ENCODE data around the gene PPP1R9A. TPM values are rescaled to one million over a fixed set of nuclear protein-coding genes. Genes with fewer than 3 reads are reported as not detected.

The PPP1R9A gene
- total RNA-seq, 1 donor from 2014 or later, result 1.5 TPM

DNA sequence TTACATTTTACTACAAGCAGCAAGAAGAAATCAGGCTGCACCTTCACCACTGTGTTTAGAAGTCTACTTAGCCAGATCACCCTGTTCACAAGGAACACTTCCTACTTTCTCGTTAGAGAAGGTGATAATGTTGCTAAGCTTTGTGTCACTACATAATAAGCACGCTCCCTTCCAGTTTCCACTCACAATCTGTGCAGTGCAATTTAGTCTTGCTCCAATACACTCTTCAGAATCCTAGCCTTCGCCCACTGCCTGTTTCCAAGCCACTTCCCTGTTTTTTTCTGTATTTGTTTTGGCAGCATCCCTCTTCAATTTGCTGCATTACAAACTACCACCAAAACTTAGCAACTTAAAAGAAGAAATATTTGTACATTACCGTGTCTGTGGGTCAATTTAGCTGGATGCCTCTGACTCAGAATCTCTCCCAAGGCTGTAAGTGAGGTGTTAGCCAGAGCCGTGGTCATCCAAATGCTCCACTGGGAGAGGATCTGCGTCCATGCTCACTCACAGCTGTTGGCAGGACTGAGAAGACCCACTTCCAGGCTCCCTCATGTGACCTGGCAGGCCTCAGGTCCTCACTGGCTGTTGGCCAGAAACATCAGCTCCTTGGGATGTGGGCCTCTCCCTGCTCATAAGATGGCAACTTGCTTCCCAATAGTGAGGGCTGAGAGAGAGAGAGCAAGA lies 306.6 kb downstream of the PPP1R9A start:
- TF ChIP-seq POLR2A (IDR thresholded peaks at IDR 0.05), result no peak
- TF ChIP-seq POLR2AphosphoS5 (IDR thresholded peaks at IDR 0.05; ENCODE audit: insufficient read depth in 1 of 2, low read depth in 1 of 2), result no peak
- H3K27ac ChIP-seq, result no peak overlapping the region
- no peaks in the 10 kb centered on the region for H3K36me3 ChIP-seq
- no peaks in the 10 kb centered on the region for H3K9me3 ChIP-seq
- H3K4me1 ChIP-seq, result no peaks in the 10 kb centered on the region
- intact Hi-C loops (cut with DNase I), result no loop called here
- no peaks in the 10 kb centered on the region for H3K27me3 ChIP-seq
- DNase-seq (ENCODE audit: extremely low spot score in 2 of 2), result no peak
- H3K4me3 ChIP-seq, result no peak overlapping the region

DNA sequence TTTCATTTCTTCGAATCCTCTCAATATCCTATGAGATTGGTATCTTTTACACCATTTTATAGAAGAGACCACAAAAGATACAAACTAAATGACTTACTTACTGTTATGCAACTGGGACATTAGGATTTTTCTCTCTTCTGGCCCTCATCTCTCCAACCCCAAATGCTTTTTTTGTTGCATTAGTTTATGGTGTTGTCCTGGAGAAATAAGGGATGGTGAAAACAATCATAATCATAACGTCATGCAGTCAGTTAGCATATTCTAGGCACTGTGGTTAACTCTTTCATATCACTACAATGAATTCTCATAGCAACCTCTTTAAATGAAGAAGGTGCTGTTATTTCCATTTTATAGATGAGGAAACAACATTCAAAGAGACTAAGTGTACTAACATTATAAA lies 312.3 kb downstream of the PPP1R9A start:
- no peaks in the 10 kb centered on the region for H3K4me1 ChIP-seq
- no peak overlapping the region for H3K4me3 ChIP-seq
- H3K9me3 ChIP-seq, result no peaks in the 10 kb centered on the region
- no peaks in the 10 kb centered on the region for H3K36me3 ChIP-seq
- DNase-seq (ENCODE audit: extremely low spot score in 2 of 2), result no peak
- no peaks in the 10 kb centered on the region for H3K27me3 ChIP-seq
- intact Hi-C loops (cut with DNase I), result no loop called here
- no peak for TF ChIP-seq POLR2AphosphoS5 (IDR thresholded peaks at IDR 0.05; ENCODE audit: insufficient read depth in 1 of 2, low read depth in 1 of 2)
- TF ChIP-seq POLR2A (IDR thresholded peaks at IDR 0.05), result no peak
- TF ChIP-seq, protein P1, sequence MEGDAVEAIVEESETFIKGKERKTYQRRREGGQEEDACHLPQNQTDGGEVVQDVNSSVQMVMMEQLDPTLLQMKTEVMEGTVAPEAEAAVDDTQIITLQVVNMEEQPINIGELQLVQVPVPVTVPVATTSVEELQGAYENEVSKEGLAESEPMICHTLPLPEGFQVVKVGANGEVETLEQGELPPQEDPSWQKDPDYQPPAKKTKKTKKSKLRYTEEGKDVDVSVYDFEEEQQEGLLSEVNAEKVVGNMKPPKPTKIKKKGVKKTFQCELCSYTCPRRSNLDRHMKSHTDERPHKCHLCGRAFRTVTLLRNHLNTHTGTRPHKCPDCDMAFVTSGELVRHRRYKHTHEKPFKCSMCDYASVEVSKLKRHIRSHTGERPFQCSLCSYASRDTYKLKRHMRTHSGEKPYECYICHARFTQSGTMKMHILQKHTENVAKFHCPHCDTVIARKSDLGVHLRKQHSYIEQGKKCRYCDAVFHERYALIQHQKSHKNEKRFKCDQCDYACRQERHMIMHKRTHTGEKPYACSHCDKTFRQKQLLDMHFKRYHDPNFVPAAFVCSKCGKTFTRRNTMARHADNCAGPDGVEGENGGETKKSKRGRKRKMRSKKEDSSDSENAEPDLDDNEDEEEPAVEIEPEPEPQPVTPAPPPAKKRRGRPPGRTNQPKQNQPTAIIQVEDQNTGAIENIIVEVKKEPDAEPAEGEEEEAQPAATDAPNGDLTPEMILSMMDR (IDR thresholded peaks at IDR 0.05), result no peak
- H3K27ac ChIP-seq, result no peak overlapping the region

DNA sequence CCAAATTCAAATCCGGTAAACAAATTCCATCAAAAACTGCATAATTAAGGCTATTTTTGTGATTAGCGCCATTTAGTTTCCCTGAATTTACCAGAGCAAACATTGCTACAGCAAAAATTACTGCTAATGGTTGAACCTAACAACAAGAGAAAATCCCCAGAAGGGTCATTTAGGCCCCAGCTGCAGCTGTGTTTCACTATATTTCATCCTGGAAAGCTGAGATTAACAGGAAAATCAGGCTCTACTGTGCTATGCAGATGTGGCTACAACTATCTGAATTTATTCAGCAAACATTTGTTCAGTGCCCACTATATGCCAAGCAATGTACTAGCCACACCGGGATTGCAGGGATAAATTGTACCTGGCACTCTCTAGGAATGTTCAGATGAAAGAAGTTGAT lies 312.9 kb downstream of the PPP1R9A start:
- no peak for TF ChIP-seq POLR2AphosphoS5 (IDR thresholded peaks at IDR 0.05; ENCODE audit: insufficient read depth in 1 of 2, low read depth in 1 of 2)
- TF ChIP-seq POLR2A (IDR thresholded peaks at IDR 0.05), result no peak
- DNase-seq (ENCODE audit: extremely low spot score in 2 of 2), result no peak
- no peak overlapping the region for H3K27ac ChIP-seq

DNA sequence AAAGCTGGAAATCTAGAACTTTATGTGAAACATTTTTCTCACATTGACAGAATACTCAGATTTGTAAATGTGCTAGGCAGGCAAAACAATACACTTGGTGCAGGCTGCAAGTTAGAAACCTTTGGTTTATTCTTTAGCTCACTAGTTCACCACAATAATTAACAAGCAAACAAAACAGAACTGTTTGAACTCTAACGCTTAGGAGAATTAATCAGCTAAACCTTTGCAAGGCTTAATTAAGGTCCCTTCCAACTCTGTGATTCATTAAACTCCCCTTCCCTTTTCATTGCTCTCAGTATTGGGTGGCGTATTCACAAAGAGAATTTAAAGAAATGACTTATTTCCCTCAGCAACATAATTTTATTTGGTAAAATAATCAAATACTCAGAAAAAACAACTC lies 317.9 kb downstream of the PPP1R9A start:
- H3K4me3 ChIP-seq, result no peak overlapping the region
- H3K9me3 ChIP-seq, result no peaks in the 10 kb centered on the region
- H3K27ac ChIP-seq, result no peak overlapping the region
- no peaks in the 10 kb centered on the region for H3K36me3 ChIP-seq
- intact Hi-C loops (cut with DNase I), result no loop called here
- no peaks in the 10 kb centered on the region for H3K27me3 ChIP-seq
- no peak for DNase-seq (ENCODE audit: extremely low spot score in 2 of 2)
- no peaks in the 10 kb centered on the region for H3K4me1 ChIP-seq
- no peak for TF ChIP-seq POLR2A (IDR thresholded peaks at IDR 0.05)
- TF ChIP-seq, protein P1 (IDR thresholded peaks at IDR 0.05), result no peak
- TF ChIP-seq POLR2AphosphoS5 (IDR thresholded peaks at IDR 0.05; ENCODE audit: insufficient read depth in 1 of 2, low read depth in 1 of 2), result no peak

More for the DNA sequence above, 312.9 kb downstream of the PPP1R9A start:
- Histone ChIP-seq H3K4me3 (no peak overlapping the region), H3K4me1 (no peaks in the 10 kb centered on the region), H3K27me3 (no peaks in the 10 kb centered on the region), H3K9me3 (no peaks in the 10 kb centered on the region), H3K36me3 (no peaks in the 10 kb centered on the region)
- intact Hi-C loops (cut with DNase I), result no loop called here

DNA sequence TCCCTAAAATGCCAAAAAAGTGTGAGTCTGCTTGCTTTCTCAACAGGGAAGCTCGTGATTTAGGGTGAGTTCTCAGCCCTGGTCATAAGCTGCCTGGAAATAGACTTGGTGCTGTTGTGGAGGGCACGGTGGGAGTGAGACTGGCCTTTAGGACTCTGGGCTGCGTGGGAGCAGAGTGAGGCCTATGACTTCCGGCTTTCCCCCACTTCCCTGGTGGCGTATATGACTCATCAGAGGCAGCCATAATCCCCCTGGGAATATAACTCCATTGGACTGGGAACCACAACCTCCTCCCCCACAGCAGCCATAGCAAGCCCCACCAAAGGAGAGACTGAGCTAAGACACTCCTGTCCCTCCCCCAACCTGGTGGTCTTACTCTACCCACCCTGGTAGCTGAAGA lies 321.9 kb downstream of the PPP1R9A start:
- intact Hi-C loops (cut with DNase I), result no loop called here
- H3K9me3 ChIP-seq, result no peaks in the 10 kb centered on the region
- H3K4me3 ChIP-seq, result no peak overlapping the region
- no peaks in the 10 kb centered on the region for H3K27me3 ChIP-seq
- no peaks in the 10 kb centered on the region for H3K36me3 ChIP-seq
- H3K27ac ChIP-seq, result no peak overlapping the region
- no peaks in the 10 kb centered on the region for H3K4me1 ChIP-seq
- no peak for DNase-seq (ENCODE audit: extremely low spot score in 2 of 2)
- TF ChIP-seq POLR2A (IDR thresholded peaks at IDR 0.05) (no peak), POLR2AphosphoS5 (IDR thresholded peaks at IDR 0.05; ENCODE audit: insufficient read depth in 1 of 2, low read depth in 1 of 2) (no peak)
- TF ChIP-seq, protein P1 (IDR thresholded peaks at IDR 0.05), result no peak

DNA sequence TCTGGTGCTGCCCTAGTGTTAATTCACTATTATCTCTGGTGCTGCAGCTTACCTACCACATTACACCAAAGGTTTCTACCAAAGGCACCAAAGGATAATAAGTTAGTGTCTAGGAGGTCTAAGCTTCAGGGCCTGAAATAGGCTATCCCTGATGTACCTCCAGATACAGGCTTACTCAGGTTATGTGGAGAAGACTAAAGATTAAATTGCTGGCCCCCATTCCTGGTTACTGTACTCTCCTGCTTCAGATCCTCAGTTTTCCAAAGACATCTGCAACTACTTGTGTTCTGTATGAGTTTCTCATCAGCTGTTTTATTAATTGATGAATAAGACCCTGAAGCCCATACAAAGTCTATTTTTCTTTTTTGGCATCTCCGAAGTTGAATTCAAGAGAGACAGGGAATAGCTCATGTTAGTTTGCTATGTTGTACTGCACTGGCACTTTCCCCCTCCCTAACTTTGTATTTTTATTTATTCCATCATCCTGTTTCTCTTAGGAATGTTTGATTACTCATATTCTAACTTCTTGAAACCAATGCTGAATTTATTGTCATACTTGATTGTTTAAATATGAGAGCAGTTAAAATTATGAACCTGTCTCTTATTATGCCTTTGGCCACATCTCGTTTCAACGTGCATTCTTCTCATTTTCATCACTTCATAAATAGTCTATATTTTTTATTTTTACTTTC lies 331.0 kb downstream of the PPP1R9A start:
- no peak for DNase-seq (ENCODE audit: extremely low spot score in 2 of 2)
- no peaks in the 10 kb centered on the region for H3K9me3 ChIP-seq
- H3K36me3 ChIP-seq, result no peaks in the 10 kb centered on the region
- no peaks in the 10 kb centered on the region for H3K27me3 ChIP-seq
- TF ChIP-seq, protein P1 (IDR thresholded peaks at IDR 0.05), result no peak
- TF ChIP-seq POLR2A (IDR thresholded peaks at IDR 0.05), result no peak
- TF ChIP-seq POLR2AphosphoS5 (IDR thresholded peaks at IDR 0.05; ENCODE audit: insufficient read depth in 1 of 2, low read depth in 1 of 2), result no peak
- H3K4me3 ChIP-seq, result no peak overlapping the region
- no peak overlapping the region for H3K27ac ChIP-seq
- intact Hi-C loops (cut with DNase I), result no loop called here
- H3K4me1 ChIP-seq, result no peaks in the 10 kb centered on the region
